ENCODE results near the gene RIOK3.

DNA sequence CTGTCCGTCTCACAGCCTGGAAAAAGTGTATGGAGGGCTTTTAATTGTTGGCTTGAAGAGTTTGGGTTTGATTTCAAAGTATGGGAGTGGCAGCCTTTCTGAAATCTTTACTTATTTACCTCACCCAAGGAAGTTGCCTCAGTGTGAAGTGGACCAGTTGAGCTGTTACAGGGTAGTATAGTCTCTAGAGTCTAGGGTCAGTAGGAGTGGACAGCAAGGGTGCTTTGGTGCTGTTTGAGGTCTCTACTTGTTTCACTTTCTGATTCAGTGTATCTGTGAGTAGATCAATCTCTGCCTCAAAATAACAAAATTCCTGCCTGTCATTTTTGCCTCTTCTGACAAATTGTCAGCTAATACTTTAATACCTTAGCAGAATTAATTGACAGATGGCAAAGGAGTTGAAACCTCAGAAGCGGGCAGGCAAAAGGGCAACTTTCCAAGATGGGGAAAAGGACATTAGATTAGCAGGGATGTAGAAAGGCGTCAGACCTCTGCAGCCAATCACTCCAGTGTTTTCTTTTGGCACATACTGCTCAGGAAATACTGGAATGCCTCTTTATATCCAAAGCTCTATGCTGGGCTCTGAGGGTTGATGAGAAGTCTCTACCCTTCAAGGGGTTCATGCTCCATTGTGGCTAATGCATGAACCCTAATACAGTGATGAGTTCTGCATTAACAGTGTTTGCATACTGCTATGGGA, 5.9 kb downstream of the RIOK3 start:
- TF ChIP-seq CTCF (IDR thresholded peaks at IDR 0.05) (no peak), POLR2A (IDR thresholded peaks at IDR 0.05) (no peak)

All from adrenal gland (tissue), 5 donors.